H9 (cell line): ENCODE results near the gene MTIF2. TPM values are rescaled to one million over a fixed set of nuclear protein-coding genes. Genes with fewer than 3 reads are reported as not detected.

Experiments used
- DNase-seq: peaks from one replicate; pipeline ENCODE4 v3.0.0-alpha.2; 2017
- H2AFZ ChIP-seq: one replicate; pipeline ENCODE4 v1.6.1; 2013; ENCODE audit warnings: mild to moderate bottlenecking, low read length, control low read depth, moderate library complexity
- H2AK5ac ChIP-seq: 2 replicates; pipeline ENCODE4 v1.6.1; 2013; ENCODE audit warnings: low read length, control low read depth, mixed read lengths; ENCODE audit not compliant: insufficient read length
- H2BK120ac ChIP-seq: one replicate; pipeline ENCODE4 v1.6.1; 2013; ENCODE audit warnings: low read depth, mild to moderate bottlenecking, low read length, control low read depth, inconsistent platforms; ENCODE audit not compliant: poor library complexity, severe bottlenecking
- H2BK12ac ChIP-seq: 2 replicates; pipeline ENCODE4 v1.6.1; 2013; ENCODE audit warnings: low read length, control low read depth, mixed read lengths, low read depth; ENCODE audit not compliant: insufficient read length
- H2BK15ac ChIP-seq: 2 replicates; pipeline ENCODE4 v1.6.1; 2013; ENCODE audit warnings: low read depth, low read length, control low read depth
- H2BK20ac ChIP-seq: one replicate; pipeline ENCODE4 v1.6.1; 2013; ENCODE audit warnings: low read depth, mild to moderate bottlenecking, low read length, control low read depth, inconsistent platforms; ENCODE audit not compliant: poor library complexity, severe bottlenecking
- H2BK5ac ChIP-seq: 2 replicates; pipeline ENCODE4 v1.6.1; 2013; ENCODE audit warnings: low read length, control low read depth, mixed read lengths; ENCODE audit not compliant: insufficient read length
- H3K14ac ChIP-seq: 2 replicates; pipeline ENCODE4 v1.6.1; 2013; ENCODE audit warnings: low read length, control low read depth; ENCODE audit not compliant: insufficient read depth
- H3K18ac ChIP-seq: 2 replicates; pipeline ENCODE4 v1.6.1; 2013; ENCODE audit warnings: low read depth, mild to moderate bottlenecking, mixed read lengths, low read length, control low read depth; ENCODE audit not compliant: insufficient read length
- H3K23ac ChIP-seq: 2 replicates; pipeline ENCODE4 v1.6.1; 2013; ENCODE audit warnings: low read length, control low read depth, mixed read lengths, low read depth; ENCODE audit not compliant: insufficient read length
- H3K23me2 ChIP-seq: 2 replicates; pipeline ENCODE4 v1.6.1; 2013; ENCODE audit warnings: low read depth, mild to moderate bottlenecking, mixed read lengths, low read length, control low read depth; ENCODE audit not compliant: insufficient read length, poor library complexity, severe bottlenecking
- H3K27ac ChIP-seq: 2 replicates; pipeline ENCODE4 v1.5.1; 2013; ENCODE audit warnings: low read length, control low read depth, mixed read lengths, low read depth; ENCODE audit not compliant: insufficient read length
- H3K27me3 ChIP-seq: 2 replicates; pipeline ENCODE4 v1.6.1; 2013; ENCODE audit warnings: low read length, control low read depth, inconsistent platforms; ENCODE audit not compliant: insufficient read depth
- H3K4ac ChIP-seq: 2 replicates; pipeline ENCODE4 v1.6.1; 2013; ENCODE audit warnings: low read depth, mild to moderate bottlenecking, control low read depth, inconsistent platforms, low read length, moderate library complexity
- H3K4me1 ChIP-seq: 2 replicates; pipeline ENCODE4 v1.6.1; 2013; ENCODE audit warnings: low read length, control low read depth, inconsistent platforms; ENCODE audit not compliant: insufficient read depth
- H3K4me2 ChIP-seq: 2 replicates; pipeline ENCODE4 v1.6.1; 2013; ENCODE audit warnings: low read length, control low read depth, mixed read lengths; ENCODE audit not compliant: insufficient read length, insufficient read depth
- H3K56ac ChIP-seq: 2 replicates; pipeline ENCODE4 v1.6.1; 2013; ENCODE audit warnings: low read depth, mild to moderate bottlenecking, mixed read lengths, low read length, control low read depth; ENCODE audit not compliant: insufficient read length
- H3K79me1 ChIP-seq: 2 replicates; pipeline ENCODE4 v1.6.1; 2013; ENCODE audit warnings: low read depth, mild to moderate bottlenecking, moderate library complexity, low read length, control low read depth, inconsistent platforms; ENCODE audit not compliant: insufficient read depth, poor library complexity, severe bottlenecking
- H3K79me2 ChIP-seq: 2 replicates; pipeline ENCODE4 v1.6.1; 2013; ENCODE audit warnings: low read length, control low read depth, inconsistent platforms; ENCODE audit not compliant: insufficient read depth
- H3K9ac ChIP-seq: 2 replicates; pipeline ENCODE4 v1.6.1; 2013; ENCODE audit warnings: low read length, control low read depth, mixed read lengths; ENCODE audit not compliant: insufficient read length; ENCODE audit errors: extremely low read depth
- H3K9me3 ChIP-seq: one replicate; pipeline ENCODE4 v1.6.1; 2013; ENCODE audit warnings: low read depth, low read length, inconsistent platforms; ENCODE audit not compliant: control insufficient read depth
- H3T11ph ChIP-seq: one replicate; pipeline ENCODE4 v1.6.1; 2013; ENCODE audit warnings: mild to moderate bottlenecking, low read length, control low read depth, inconsistent platforms
- H4K20me1 ChIP-seq: one replicate; pipeline ENCODE4 v1.6.1; 2013; ENCODE audit not compliant: control insufficient read depth, insufficient read length, insufficient read depth
- H4K5ac ChIP-seq: 2 replicates; pipeline ENCODE4 v1.6.1; 2013; ENCODE audit warnings: low read depth, mild to moderate bottlenecking, mixed read lengths, low read length, control low read depth; ENCODE audit not compliant: insufficient read length
- H4K8ac ChIP-seq: replicated peaks from 2 replicates; pipeline ENCODE4 v1.6.1; 2013; ENCODE audit warnings: low read length, control low read depth, mixed read lengths, low read depth; ENCODE audit not compliant: insufficient read length
- H4K91ac ChIP-seq: 2 replicates; pipeline ENCODE4 v1.6.1; 2013; ENCODE audit warnings: low read depth, mild to moderate bottlenecking, moderate library complexity, mixed read lengths, low read length, control low read depth; ENCODE audit not compliant: insufficient read length
- H3K27ac Mint-ChIP-seq, 3 experiments: 2 replicates in 2 of 3; 3 replicates in 1 of 3; pipeline ENCODE4 v1.8.0; 2020 to 2021; ENCODE audit warnings: mixed read lengths in 3 of 3, mild to moderate bottlenecking in 1 of 3, moderate library complexity in 1 of 3
- H3K27me3 Mint-ChIP-seq: 2 replicates; pipeline ENCODE4 v1.8.0; 2021; ENCODE audit warnings: low read depth, mild to moderate bottlenecking, moderate library complexity, mixed read lengths
- H3K36me3 Mint-ChIP-seq, 3 experiments: 2 replicates in 2 of 3; 3 replicates in 1 of 3; pipeline ENCODE4 v1.8.0; 2020 to 2021; ENCODE audit warnings: low read depth in 3 of 3, mixed read lengths in 3 of 3; ENCODE audit not compliant: insufficient read depth in 1 of 3
- H3K4me1 Mint-ChIP-seq, 2 experiments: 2 replicates each; pipeline ENCODE4 v1.8.0; 2020; ENCODE audit warnings: mixed read lengths in 2 of 2
- H3K4me3 Mint-ChIP-seq, 2 experiments: 2 replicates in 1 of 2; 3 replicates in 1 of 2; pipeline ENCODE4 v1.8.0; 2020 to 2021; ENCODE audit warnings: mild to moderate bottlenecking in 2 of 2, mixed read lengths in 2 of 2, moderate library complexity in 1 of 2
- H3K9me3 Mint-ChIP-seq, 2 experiments: 2 replicates in 1 of 2; 3 replicates in 1 of 2; pipeline ENCODE4 v1.8.0; 2020; ENCODE audit warnings: mild to moderate bottlenecking in 2 of 2, mixed read lengths in 2 of 2, moderate library complexity in 1 of 2
- WGBS: extraction: QIAGEN DNeasy Blood & Tissue Kit; methylation state at CpG from one replicate; pipeline ENCODE4 v1.1.7; 2013; ENCODE audit warnings: missing lambda C conversion rate, low lambda C conversion rate, mixed read lengths; ENCODE audit not compliant: insufficient read length; ENCODE audit errors: extremely low coverage; 5-methylcytosine and 5-hydroxymethylcytosine counted together
- total RNA-seq: library from RNA; stranded (reverse); gene quantifications from 2 replicates; pipeline ENCODE4 v1.2.1, GENCODE V29; 2021
- TF ChIP-seq, protein P1 (sequence below): fragments of 200-600 bp; sonication (generic); conservative IDR thresholded peaks from 3 replicates; pipeline ENCODE4 v1.8.0; 2021; ENCODE audit warnings: antibody characterized with exemption, mild to moderate bottlenecking

The MTIF2 gene
- total RNA-seq, 1 experiment from 2014 or later, result 35.6 TPM

DNA sequence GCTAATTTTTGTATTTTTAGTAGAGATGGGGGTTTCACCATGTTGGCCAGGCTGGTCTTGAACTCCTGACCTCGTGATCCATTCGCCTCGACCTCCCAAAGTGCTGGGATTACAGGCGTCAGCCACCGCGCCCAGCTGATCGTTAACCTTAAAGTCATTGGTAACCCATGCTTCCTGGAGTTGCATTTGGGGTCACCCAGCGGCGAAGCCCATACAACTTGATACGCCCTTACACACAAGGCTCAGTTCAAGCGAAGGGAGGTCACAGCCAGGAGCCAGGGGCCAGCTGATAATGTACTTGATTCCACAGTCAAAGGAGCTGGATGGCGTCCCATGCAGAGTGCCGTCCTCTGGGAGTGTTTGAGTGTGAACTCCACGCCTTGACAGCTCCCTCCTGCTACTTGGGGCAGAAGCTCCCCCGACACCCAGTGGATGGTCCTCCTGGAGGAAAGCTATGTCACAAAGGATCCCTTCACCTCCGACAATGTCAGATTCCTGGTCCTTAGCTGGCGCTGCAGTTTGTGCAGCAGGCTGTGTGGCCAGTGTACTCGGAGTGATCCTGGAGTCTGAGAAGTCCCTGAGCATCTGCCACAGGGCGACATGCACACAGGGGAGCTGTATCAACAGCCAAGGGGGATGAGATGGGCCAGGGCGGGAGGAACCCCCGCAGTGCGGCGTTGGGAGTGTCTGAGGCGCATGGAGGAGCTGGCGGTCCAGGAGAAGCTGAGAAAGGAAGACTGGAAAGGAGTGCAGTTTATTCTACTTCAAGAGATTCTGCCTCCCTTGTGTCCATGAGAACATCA lies 44.9 kb downstream of the MTIF2 start:
- no peaks in the 10 kb centered on the region for H3K9me3 Mint-ChIP-seq
- H4K5ac ChIP-seq, result no peak overlapping the region
- no peak overlapping the region for H2BK20ac ChIP-seq
- no peaks in the 10 kb centered on the region for H3K23me2 ChIP-seq
- no CpG with 5 or more reads among the region's 25 CpGs for WGBS
- H3K27ac ChIP-seq, result no peak overlapping the region
- H3K9me3 ChIP-seq, result no peaks in the 10 kb centered on the region
- H3K27me3 Mint-ChIP-seq, result no peaks in the 10 kb centered on the region
- H3K27ac Mint-ChIP-seq, result peak overlapping the region in 2 of 3 experiments; percentile 64 to 83; a peak in 2 of 7 replicates
- no peaks in the 10 kb centered on the region for H3K79me1 ChIP-seq
- peak overlapping the region; percentile 79 to 83 for H3K4me3 Mint-ChIP-seq
- peaks cover under 1 to 7% (median 1%) of the 10 kb centered on the region in 3 experiments; a peak in 5 of 7 replicates for H3K36me3 Mint-ChIP-seq
- no peak overlapping the region for H3K9ac ChIP-seq
- H4K20me1 ChIP-seq, result no peaks in the 10 kb centered on the region
- H2AFZ ChIP-seq, result no peak overlapping the region
- no peak overlapping the region for H4K8ac ChIP-seq
- H3K4ac ChIP-seq, result no peak overlapping the region
- no peak overlapping the region for H3K23ac ChIP-seq
- H3K4me1 ChIP-seq, result no peaks in the 10 kb centered on the region
- H3K4me1 Mint-ChIP-seq, result peaks cover 8 to 11% of the 10 kb centered on the region in 2 experiments
- H3K56ac ChIP-seq, result no peak overlapping the region
- peak; percentile 36 for DNase-seq
- H3K4me2 ChIP-seq, result no peak overlapping the region
- H2BK120ac ChIP-seq, result no peak overlapping the region
- H3T11ph ChIP-seq, result no peak overlapping the region
- H2AK5ac ChIP-seq, result no peak overlapping the region
- H3K14ac ChIP-seq, result no peak overlapping the region; the same call in 1 of the 2 replicates
- no peaks in the 10 kb centered on the region for H3K79me2 ChIP-seq
- no peaks in the 10 kb centered on the region for H3K27me3 ChIP-seq
- H4K91ac ChIP-seq, result no peak overlapping the region
- H2BK12ac ChIP-seq, result no peak overlapping the region
- TF ChIP-seq, protein P1, sequence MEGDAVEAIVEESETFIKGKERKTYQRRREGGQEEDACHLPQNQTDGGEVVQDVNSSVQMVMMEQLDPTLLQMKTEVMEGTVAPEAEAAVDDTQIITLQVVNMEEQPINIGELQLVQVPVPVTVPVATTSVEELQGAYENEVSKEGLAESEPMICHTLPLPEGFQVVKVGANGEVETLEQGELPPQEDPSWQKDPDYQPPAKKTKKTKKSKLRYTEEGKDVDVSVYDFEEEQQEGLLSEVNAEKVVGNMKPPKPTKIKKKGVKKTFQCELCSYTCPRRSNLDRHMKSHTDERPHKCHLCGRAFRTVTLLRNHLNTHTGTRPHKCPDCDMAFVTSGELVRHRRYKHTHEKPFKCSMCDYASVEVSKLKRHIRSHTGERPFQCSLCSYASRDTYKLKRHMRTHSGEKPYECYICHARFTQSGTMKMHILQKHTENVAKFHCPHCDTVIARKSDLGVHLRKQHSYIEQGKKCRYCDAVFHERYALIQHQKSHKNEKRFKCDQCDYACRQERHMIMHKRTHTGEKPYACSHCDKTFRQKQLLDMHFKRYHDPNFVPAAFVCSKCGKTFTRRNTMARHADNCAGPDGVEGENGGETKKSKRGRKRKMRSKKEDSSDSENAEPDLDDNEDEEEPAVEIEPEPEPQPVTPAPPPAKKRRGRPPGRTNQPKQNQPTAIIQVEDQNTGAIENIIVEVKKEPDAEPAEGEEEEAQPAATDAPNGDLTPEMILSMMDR, result no peak
- no peak overlapping the region for H2BK15ac ChIP-seq
- no peak overlapping the region for H3K18ac ChIP-seq
- H2BK5ac ChIP-seq, result no peak overlapping the region
